Hepatocyte (in vitro differentiated cells): ENCODE data around the gene MASP1.

ENCODE experiments used
- EZH2 ChIP-seq: fragments of 200-600 bp; sonication (generic); IDR thresholded peaks from 2 replicates; pipeline ENCODE4 v1.6.1; 2016; ENCODE audit warnings: antibody characterized with exemption, mild to moderate bottlenecking, borderline replicate concordance
- EZH2phosphoT487 ChIP-seq: fragments of 200-600 bp; sonication (generic); IDR thresholded peaks from one replicate; pipeline ENCODE4 v1.6.1; 2018; ENCODE audit warnings: antibody characterized with exemption, mild to moderate bottlenecking, low read depth, moderate library complexity; ENCODE audit not compliant: unreplicated experiment, severe bottlenecking
- TF ChIP-seq, protein P1 (sequence below): fragments of 200-600 bp; sonication (generic); IDR thresholded peaks from 2 replicates; pipeline ENCODE4 v1.5.1; 2016; ENCODE audit warnings: antibody characterized with exemption, mild to moderate bottlenecking; ENCODE audit not compliant: poor library complexity

DNA sequence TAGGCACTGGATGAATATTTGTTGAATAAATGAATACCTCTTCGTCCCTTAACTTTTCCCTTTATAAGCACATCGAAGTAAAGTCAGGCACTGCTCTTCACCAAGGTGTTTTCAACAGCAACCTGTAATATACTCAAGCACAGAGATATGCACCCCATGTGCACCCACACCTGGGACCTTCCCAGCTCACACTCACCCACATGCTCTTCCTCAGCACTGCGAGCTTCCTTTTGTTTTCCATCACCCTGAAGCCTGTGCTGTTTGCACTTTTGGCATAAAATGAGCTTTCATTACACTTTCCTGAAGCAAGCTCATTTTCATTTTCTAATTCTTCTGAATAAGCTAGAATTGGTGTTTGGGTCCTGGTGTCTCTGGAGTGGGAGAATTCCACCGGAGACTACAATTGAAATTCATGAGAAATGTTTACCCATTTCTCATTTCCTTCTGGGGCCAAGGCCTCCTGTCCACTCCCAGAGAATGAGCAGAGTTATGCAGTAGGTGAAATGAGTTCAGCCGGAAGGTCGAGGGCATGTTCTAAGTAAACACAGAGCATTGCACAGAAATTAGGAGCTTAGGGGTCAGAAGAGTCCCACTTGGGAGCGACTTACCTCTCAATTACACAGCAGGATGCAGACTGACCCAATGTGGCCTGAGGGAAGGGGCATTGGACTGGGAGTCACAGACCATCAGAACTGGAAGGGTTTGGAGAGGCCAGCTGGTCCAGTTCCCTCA is 15.0 kb downstream of the MASP1 start:
- TF ChIP-seq, protein P1, sequence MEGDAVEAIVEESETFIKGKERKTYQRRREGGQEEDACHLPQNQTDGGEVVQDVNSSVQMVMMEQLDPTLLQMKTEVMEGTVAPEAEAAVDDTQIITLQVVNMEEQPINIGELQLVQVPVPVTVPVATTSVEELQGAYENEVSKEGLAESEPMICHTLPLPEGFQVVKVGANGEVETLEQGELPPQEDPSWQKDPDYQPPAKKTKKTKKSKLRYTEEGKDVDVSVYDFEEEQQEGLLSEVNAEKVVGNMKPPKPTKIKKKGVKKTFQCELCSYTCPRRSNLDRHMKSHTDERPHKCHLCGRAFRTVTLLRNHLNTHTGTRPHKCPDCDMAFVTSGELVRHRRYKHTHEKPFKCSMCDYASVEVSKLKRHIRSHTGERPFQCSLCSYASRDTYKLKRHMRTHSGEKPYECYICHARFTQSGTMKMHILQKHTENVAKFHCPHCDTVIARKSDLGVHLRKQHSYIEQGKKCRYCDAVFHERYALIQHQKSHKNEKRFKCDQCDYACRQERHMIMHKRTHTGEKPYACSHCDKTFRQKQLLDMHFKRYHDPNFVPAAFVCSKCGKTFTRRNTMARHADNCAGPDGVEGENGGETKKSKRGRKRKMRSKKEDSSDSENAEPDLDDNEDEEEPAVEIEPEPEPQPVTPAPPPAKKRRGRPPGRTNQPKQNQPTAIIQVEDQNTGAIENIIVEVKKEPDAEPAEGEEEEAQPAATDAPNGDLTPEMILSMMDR, result no peak
- TF ChIP-seq EZH2 (no peak), EZH2phosphoT487 (no peak)
